Measurements from ENCODE around the gene UBIAD1. TPM values are rescaled to one million over a fixed set of nuclear protein-coding genes. Genes with fewer than 3 reads are reported as not detected.

UBIAD1 gene
- total RNA-seq, 1 experiment from 2014 or later: 10.8 TPM

DNA sequence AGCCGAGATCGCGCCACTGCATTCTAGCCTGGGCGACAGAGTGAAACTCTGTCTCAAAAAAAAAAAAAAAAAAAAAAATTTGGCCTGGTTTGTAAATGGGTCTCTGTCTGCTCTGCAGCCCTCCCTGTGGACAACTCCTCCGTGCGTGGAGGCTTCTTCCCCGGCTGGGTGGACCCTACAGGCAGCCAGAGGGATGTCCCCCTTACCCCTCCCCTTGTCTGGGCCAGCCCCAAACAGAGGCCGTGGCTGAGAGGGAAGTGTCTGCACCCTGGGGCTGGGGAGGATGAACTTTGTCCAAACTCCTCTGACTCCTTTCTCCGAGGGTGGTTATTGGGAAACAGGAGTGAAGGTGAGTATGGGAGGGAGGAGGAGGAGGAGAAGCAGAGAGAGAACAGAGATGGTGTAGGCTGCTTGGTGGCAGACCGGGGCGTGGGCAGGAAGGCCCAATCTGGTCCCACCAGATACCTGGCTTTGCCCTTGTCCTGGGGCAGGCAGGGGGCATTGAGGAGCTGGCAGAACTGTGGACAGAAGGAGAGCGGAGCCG is 61.3 kb downstream of the UBIAD1 start:
- no peak for DNase-seq (ENCODE audit: low spot score)
- in situ Hi-C loops (cut with HindIII; ENCODE audit: low sequenced_read_pairs): no loop called here

- no peak for DNase-seq (ENCODE audit: low spot score)
- in situ Hi-C loops (cut with HindIII; ENCODE audit: low sequenced_read_pairs): no loop called here
These were observed 61.8 kb downstream of the UBIAD1 start for GRCh38 chr1:11334821-11335220.

GRCh38 chr1:11335417-11336056 is 62.5 kb downstream of the UBIAD1 start:
- in situ Hi-C loops (cut with HindIII; ENCODE audit: low sequenced_read_pairs): no loop called here
- DNase-seq (ENCODE audit: low spot score): no peak

DNA sequence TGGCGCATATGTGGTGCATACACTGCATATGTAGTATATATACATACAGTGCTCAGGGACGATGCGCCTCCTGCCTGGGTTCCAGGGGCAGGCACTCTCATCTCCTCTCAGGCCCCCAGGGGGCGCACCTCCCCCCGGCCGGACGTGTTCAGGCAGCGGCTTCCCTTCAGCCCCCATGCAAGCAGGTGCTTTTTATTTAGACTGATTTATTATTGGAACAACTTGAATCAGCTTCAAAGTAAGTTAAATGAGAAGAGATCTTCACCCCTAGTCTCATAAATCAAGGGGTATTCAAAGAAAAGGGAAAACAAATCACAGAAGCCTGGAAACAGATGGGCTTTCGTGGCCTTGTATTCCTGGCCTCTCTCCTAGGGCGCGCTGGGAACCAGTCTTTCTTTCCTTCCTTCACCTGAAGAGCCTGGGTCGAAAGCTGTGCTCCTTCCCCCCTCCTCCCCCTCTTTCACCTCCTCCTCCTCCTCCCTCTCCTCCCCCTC is 64.6 kb downstream of the UBIAD1 start:
- in situ Hi-C loops (cut with HindIII; ENCODE audit: low sequenced_read_pairs): no loop called here
- peak; percentile 36 for DNase-seq (ENCODE audit: low spot score)

Other genes with a start within 250 kb of the UBIAD1 start
- not detected in 2 replicates for gene MASP2, start 226.0 kb upstream of the UBIAD1 start, total RNA-seq (2014; rRNA removed; shearing (Covaris generic))
- 12.1 and 24.3 TPM in 2 replicates for gene SRM, start 213.2 kb upstream of the UBIAD1 start, total RNA-seq (2014; rRNA removed; shearing (Covaris generic))
- gene EXOSC10, start 173.3 kb upstream of the UBIAD1 start, total RNA-seq (2014; rRNA removed; shearing (Covaris generic)): 42.5 and 61.7 TPM in 2 replicates
- gene ANGPTL7, start 83.8 kb upstream of the UBIAD1 start, total RNA-seq (2014; rRNA removed; shearing (Covaris generic)): not detected in 2 replicates
- gene MTOR, start 10.6 kb upstream of the UBIAD1 start, total RNA-seq (2014; rRNA removed; shearing (Covaris generic)): 21.5 and 26.7 TPM in 2 replicates
- gene DISP3, start 206.0 kb downstream of the UBIAD1 start, total RNA-seq (2014; rRNA removed; shearing (Covaris generic)): not detected in 2 replicates